H1 (cell line): ENCODE data around the gene SLC35B2. TPM values are rescaled to one million over a fixed set of nuclear protein-coding genes. Genes with fewer than 3 reads are reported as not detected.

ENCODE experiments used
- CTCF ChIA-PET: fragments of 300-600 bp; sonication (Branson Sonifier 250); formaldehyde crosslinking; loops from one replicate; lab custom pipeline; 2021; ENCODE audit not compliant: partially characterized antibody; lab: Charles Lee
- POLR2A ChIA-PET: fragments of 300-600 bp; sonication (Branson Sonifier 250); formaldehyde crosslinking; loops from one replicate; lab custom pipeline; 2021; ENCODE audit warnings: inconsistent platforms; ENCODE audit not compliant: partially characterized antibody; lab: Charles Lee
- DNase-seq, 2 experiments: peaks; one replicate each; pipeline versions ENCODE4 v3.0.0 to v3.0.0-alpha.2; 2010 to 2022; ENCODE audit warnings: low spot score in 2 of 2, low read depth in 1 of 2, mixed read lengths in 1 of 2
- FAIRE-seq: peaks from 2 replicates; lab custom pipeline; 2011; peaks lifted over from hg19 to GRCh38; lab: Jason Lieb, UNC
- H2AFZ ChIP-seq: 2 replicates; pipeline ENCODE4 v1.8.1; 2012; ENCODE audit warnings: low read length, inconsistent platforms
- H2AK5ac ChIP-seq: 2 replicates; pipeline ENCODE4 v1.6.1; 2013; ENCODE audit warnings: low read depth, low read length
- H2BK120ac ChIP-seq: replicated peaks from 2 replicates; pipeline ENCODE3; 2013; ENCODE audit warnings: low read depth, low read length, inconsistent platforms
- H2BK12ac ChIP-seq: 2 replicates; pipeline ENCODE4 v1.6.1; 2013; ENCODE audit warnings: low read depth, low read length
- H2BK15ac ChIP-seq: 2 replicates; pipeline ENCODE4 v1.6.1; 2013; ENCODE audit warnings: low read length
- H2BK20ac ChIP-seq: 2 replicates; pipeline ENCODE4 v1.6.1; 2013; ENCODE audit warnings: low read length
- H2BK5ac ChIP-seq: 2 replicates; pipeline ENCODE4 v1.6.1; 2013; ENCODE audit warnings: low read depth, low read length
- H3K14ac ChIP-seq: 2 replicates; pipeline ENCODE4 v1.6.1; 2013; ENCODE audit warnings: inconsistent platforms; ENCODE audit not compliant: insufficient read length
- H3K18ac ChIP-seq: 2 replicates; pipeline ENCODE4 v1.6.1; 2013; ENCODE audit warnings: low read length; ENCODE audit errors: extremely low read depth
- H3K23ac ChIP-seq: 2 replicates; pipeline ENCODE4 v1.6.1; 2013; ENCODE audit warnings: inconsistent platforms; ENCODE audit not compliant: insufficient read length
- H3K23me2 ChIP-seq: 2 replicates; pipeline ENCODE4 v1.6.1; 2013; ENCODE audit warnings: low read depth, low read length
- H3K27ac ChIP-seq: 2 replicates; pipeline ENCODE4 v1.6.1; 2011; ENCODE audit warnings: low read depth, low read length, inconsistent platforms
- H3K27me3 ChIP-seq, 4 experiments: replicated peaks in 1 of 4; 1 replicate in 1 of 4; 2 replicates in 3 of 4; pipeline versions ENCODE4 v1.6.1 to v1.8.1; 2011 to 2013; ENCODE audit warnings: low read length in 3 of 4, mild to moderate bottlenecking in 3 of 4, inconsistent platforms in 2 of 4, mixed read lengths in 2 of 4, moderate library complexity in 1 of 4; ENCODE audit not compliant: control insufficient read depth in 3 of 4, insufficient read depth in 3 of 4; ENCODE audit errors: extremely low read depth in 1 of 4
- H3K36me3 ChIP-seq, 4 experiments: 2 replicates each; pipeline versions ENCODE4 v1.6.1 to v1.8.1; 2011 to 2013; ENCODE audit warnings: mild to moderate bottlenecking in 4 of 4, low read length in 3 of 4, moderate library complexity in 2 of 4, control low read depth in 1 of 4, inconsistent platforms in 1 of 4; ENCODE audit not compliant: insufficient read depth in 4 of 4, control insufficient read depth in 2 of 4
- H3K4ac ChIP-seq: replicated peaks from 2 replicates; pipeline ENCODE3; 2013; ENCODE audit warnings: low read length, low read depth, mixed read lengths, inconsistent platforms; ENCODE audit not compliant: insufficient read length
- H3K4me1 ChIP-seq, 4 experiments: replicated peaks in 1 of 4; 1 replicate in 1 of 4; 2 replicates in 3 of 4; pipeline versions ENCODE4 v1.6.1 to v1.8.1; 2011 to 2013; ENCODE audit warnings: low read length in 3 of 4, inconsistent platforms in 2 of 4, mixed read lengths in 1 of 4; ENCODE audit not compliant: insufficient read depth in 4 of 4, control insufficient read depth in 3 of 4
- H3K4me2 ChIP-seq, 2 experiments: 2 replicates each; pipeline versions ENCODE4 v1.6.1 to v1.8.1; 2011 to 2013; ENCODE audit warnings: low read depth in 2 of 2, low read length in 2 of 2, control low read depth in 1 of 2, inconsistent platforms in 1 of 2, mild to moderate bottlenecking in 1 of 2; ENCODE audit not compliant: insufficient read depth in 1 of 2
- H3K4me3 ChIP-seq, 4 experiments: fragments of 200-600, 300-600 bp in 1 of 4; sonication (generic), shearing (Covaris generic), sonication (Bioruptor Twin) in 1 of 4; 2 replicates each; pipeline versions ENCODE4 v1.5.1 to v1.8.1; 2011 to 2016; ENCODE audit warnings: low read length in 4 of 4, low read depth in 3 of 4, control low read depth in 2 of 4, inconsistent platforms in 2 of 4, mild to moderate bottlenecking in 2 of 4, mixed read lengths in 1 of 4, moderate library complexity in 1 of 4; ENCODE audit not compliant: insufficient read depth in 2 of 4; ENCODE audit errors: extremely low read depth in 1 of 4
- H3K56ac ChIP-seq: replicated peaks from 2 replicates; pipeline ENCODE3; 2013; ENCODE audit warnings: low read depth, mild to moderate bottlenecking, mixed read lengths, low read length, inconsistent platforms; ENCODE audit not compliant: insufficient read length
- H3K79me1 ChIP-seq: 2 replicates; pipeline ENCODE4 v1.6.1; 2013; ENCODE audit warnings: low read depth, low read length, control low read depth
- H3K79me2 ChIP-seq, 2 experiments: 2 replicates each; pipeline versions ENCODE4 v1.6.1 to v1.8.1; 2012 to 2013; ENCODE audit warnings: low read length in 2 of 2, mild to moderate bottlenecking in 2 of 2, inconsistent platforms in 1 of 2; ENCODE audit not compliant: insufficient read depth in 2 of 2, control insufficient read depth in 1 of 2
- H3K9ac ChIP-seq, 4 experiments: replicated peaks in 1 of 4; 1 replicate in 1 of 4; 2 replicates in 3 of 4; pipeline versions ENCODE4 v1.6.1 to v1.8.1; 2011 to 2013; ENCODE audit warnings: low read depth in 3 of 4, low read length in 3 of 4, control low read depth in 2 of 4, mild to moderate bottlenecking in 2 of 4, moderate library complexity in 2 of 4, inconsistent platforms in 1 of 4; ENCODE audit errors: extremely low read depth in 1 of 4
- H3K9me3 ChIP-seq, 2 experiments: 2 replicates each; pipeline versions ENCODE4 v1.6.1 to v1.8.1; 2012 to 2013; ENCODE audit warnings: mild to moderate bottlenecking in 2 of 2, moderate library complexity in 2 of 2, control low read depth in 1 of 2, inconsistent platforms in 1 of 2, low read depth in 1 of 2, low read length in 1 of 2, mixed read lengths in 1 of 2; ENCODE audit not compliant: insufficient read depth in 2 of 2
- H4K20me1 ChIP-seq, 2 experiments: replicated peaks in 1 of 2; 2 replicates each; pipeline versions ENCODE3 to v1.8.1; 2011 to 2013; ENCODE audit warnings: inconsistent platforms in 2 of 2, low read length in 2 of 2, mild to moderate bottlenecking in 1 of 2; ENCODE audit not compliant: insufficient read depth in 2 of 2, control insufficient read depth in 1 of 2
- H4K5ac ChIP-seq: 2 replicates; pipeline ENCODE4 v1.6.1; 2013; ENCODE audit warnings: low read length, low read depth, mixed read lengths, inconsistent platforms; ENCODE audit not compliant: insufficient read length
- H4K8ac ChIP-seq: 2 replicates; pipeline ENCODE4 v1.8.0; 2013; ENCODE audit warnings: mild to moderate bottlenecking, moderate library complexity, low read length, inconsistent platforms; ENCODE audit not compliant: insufficient read depth; ENCODE audit errors: extremely low read depth
- H4K91ac ChIP-seq: replicated peaks from 2 replicates; pipeline ENCODE3; 2013; ENCODE audit warnings: low read length, mixed read lengths, inconsistent platforms; ENCODE audit not compliant: insufficient read length
- CBX5 ChIP-seq: fragments of 300-800, 300-1000 bp; sonication (generic); IDR thresholded peaks from 2 replicates; pipeline ENCODE4 v1.7.1; 2016; ENCODE audit warnings: antibody characterized with exemption, low read length, low read depth
- MAX ChIP-seq: IDR thresholded peaks from 2 replicates; pipeline ENCODE4 v1.6.1; 2012; ENCODE audit warnings: inconsistent platforms
- WGBS, 2 experiments: shearing (Covaris generic) in 1 of 2; methylation state at CpG; one replicate each; pipeline versions ENCODE4 v1.1.6 to v1.1.7; 2013 to 2015; ENCODE audit warnings: low lambda C conversion rate in 2 of 2, mixed read lengths in 2 of 2, inconsistent platforms in 1 of 2, low coverage in 1 of 2, missing lambda C conversion rate in 1 of 2; ENCODE audit not compliant: insufficient replicate concordance in 2 of 2, insufficient coverage in 1 of 2, insufficient read length in 1 of 2; ENCODE audit errors: extremely low coverage in 1 of 2, missing lambda C conversion rate in 1 of 2; 5-methylcytosine and 5-hydroxymethylcytosine counted together
- polyA plus RNA-seq, 7 experiments: library from polyadenylated mRNA; depleted of rRNA in 3 of 7; stranded (reverse) in 5 of 7; unstranded in 2 of 7; fragments of >200 nt in 5 of 7; fragments of 200-250 nt in 2 of 7; gene quantifications; 1 replicate in 5 of 7; 2 replicates in 1 of 7; 4 replicates in 1 of 7; pipeline versions ENCODE4 v1.2.1 to v1.2.3, GENCODE V29; 2011 to 2013; ENCODE audit warnings: missing spikeins in 2 of 7, mixed read lengths in 2 of 7
- total RNA-seq: library from RNA; stranded (reverse); fragmentation: NEBNext Ultra II Directional; extraction: Animal tissue kit (Norgen Biotek cat#: 25700); gene quantifications from 2 replicates; pipeline ENCODE4 v1.2.1, GENCODE V29; 2021

SLC35B2 gene
- total and polyA plus RNA-seq, 2 of the 8 experiments (the other 6 are each of a cell fraction or from before 2014, with no cell fraction given): 29.5 to 65.0 TPM

DNA sequence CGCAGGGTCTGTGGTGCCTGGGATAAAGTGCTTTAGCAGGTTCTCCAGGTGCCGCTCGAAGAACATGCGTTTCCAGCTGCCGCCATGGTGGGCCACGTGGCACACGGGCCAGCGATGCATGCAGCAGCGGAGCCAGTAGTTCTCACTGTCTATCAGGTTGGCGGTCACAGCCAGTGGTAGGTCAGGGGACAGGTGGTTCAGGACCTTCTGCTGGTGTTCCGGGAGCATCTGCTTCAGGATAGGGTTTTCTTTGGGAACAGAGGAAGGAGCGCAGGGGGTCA, 28.9 kb upstream of the SLC35B2 start:
- Histone ChIP-seq H2BK12ac (no peak overlapping the region), H3K9me3 (no peaks in the 10 kb centered on the region), H3K9ac (no peak overlapping the region), H3K14ac (no peak overlapping the region), H2BK120ac (no peak overlapping the region), H2BK15ac (no peak overlapping the region), H4K91ac (no peak overlapping the region), H3K27ac (no peak overlapping the region), H3K56ac (no peak overlapping the region), H2BK20ac (no peak overlapping the region), H3K27me3 (peaks cover 0 to 4% (median 1%) of the 10 kb centered on the region in 4 experiments; a peak in 3 of 7 replicates), H3K36me3 (no peaks in the 10 kb centered on the region), H4K5ac (no peak overlapping the region), H4K8ac (no peak overlapping the region), H2AK5ac (no peak overlapping the region), H3K23ac (no peak overlapping the region), H4K20me1 (no peaks in the 10 kb centered on the region), H3K23me2 (no peaks in the 10 kb centered on the region), H3K79me1 (no peaks in the 10 kb centered on the region), H3K4ac (no peak overlapping the region), H2BK5ac (no peak overlapping the region), H3K18ac (no peak overlapping the region), H3K79me2 (no peaks in the 10 kb centered on the region), H3K4me2 (no peak overlapping the region), H3K4me1 (no peaks in the 10 kb centered on the region), H2AFZ (no peak overlapping the region), H3K4me3 (no peak overlapping the region)
- FAIRE-seq (no peak), DNase-seq (no peak)
- no peak for TF ChIP-seq CBX5
- 0 out of 2 replicates have a peak, but pooled peaks have one; percentile 22 for TF ChIP-seq MAX
- CTCF ChIA-PET: interaction anchor here (1.3 to 4.7 kb wide), 4 partner anchors 9 to 57 kb away, joined by 4 to 29 read pairs (median 18); partner anchors contain the start of gene SPATS1
- POLR2A ChIA-PET: interaction anchor here (0.5 to 5.1 kb wide), 5 partner anchors 11 to 80 kb away, joined by 3 to 48 read pairs (median 3); no protein-coding TSS in a partner anchor
- 96% methylated on average over 12 of the region's 12 CpGs; no CpG with 5 or more reads in 1 of the 2 experiments for WGBS, 2 experiments
